SK-N-SH treated with all-trans-retinoic acid at 6 μM for 48 hours (cell line): ENCODE results near the gene RACK1.
A peak's percentile ranks its signal among the peaks of the same experiment; 100 is the strongest.

Experiments
- ATAC-seq: fragments of 200-7000 bp; cut with Tn5 transposase; 3 replicates; pipeline ENCODE4 v1.9.1; 2020; ENCODE audit warnings: mild to moderate bottlenecking, moderate library complexity
- ARNTL ChIP-seq: fragments of 450-650 bp; formaldehyde crosslinking; IDR thresholded peaks from 2 replicates; pipeline ENCODE4 v1.5.0; 2020; ENCODE audit warnings: low read depth, mild to moderate bottlenecking, moderate library complexity, borderline replicate concordance
- BACH2 ChIP-seq: fragments of 250-450 bp; sonication (Bioruptor Pico); IDR thresholded peaks from 2 replicates; pipeline ENCODE4 v1.9.0; 2021; ENCODE audit warnings: mild to moderate bottlenecking, borderline replicate concordance
- CREB5 ChIP-seq: fragments of 250-450 bp; sonication (Bioruptor Pico); IDR thresholded peaks from 2 replicates; pipeline ENCODE4 v1.5.1; 2020; ENCODE audit warnings: low read depth, mild to moderate bottlenecking, moderate library complexity
- CSDC2 ChIP-seq: fragments of 250-450 bp; sonication (Bioruptor Pico); IDR thresholded peaks from 2 replicates; pipeline ENCODE4 v1.5.0; 2020; ENCODE audit warnings: mild to moderate bottlenecking, moderate library complexity
- CSRNP3 ChIP-seq: fragments of 250-450 bp; sonication (Bioruptor Pico); IDR thresholded peaks from 2 replicates; pipeline ENCODE4 v1.5.1; 2021; ENCODE audit warnings: mild to moderate bottlenecking, moderate library complexity
- ESRRG ChIP-seq: fragments of 250-450 bp; sonication (Bioruptor Pico); IDR thresholded peaks from 2 replicates; pipeline ENCODE4 v1.6.1; 2021; ENCODE audit warnings: mild to moderate bottlenecking
- GLIS3 ChIP-seq: fragments of 250-450 bp; sonication (Bioruptor Pico); IDR thresholded peaks from 2 replicates; pipeline ENCODE4 v1.5.0; 2020; ENCODE audit warnings: mild to moderate bottlenecking, moderate library complexity
- ISL1 ChIP-seq: fragments of 250-450 bp; sonication (Bioruptor Pico); IDR thresholded peaks from 2 replicates; pipeline ENCODE4 v2.1.2; 2022; ENCODE audit warnings: mild to moderate bottlenecking, moderate library complexity
- OSR1 ChIP-seq: fragments of 250-450 bp; sonication (Bioruptor Pico); IDR thresholded peaks from 2 replicates; pipeline ENCODE4 v1.8.0; 2022; ENCODE audit warnings: moderate library complexity, mild to moderate bottlenecking, inconsistent platforms
- PATZ1 ChIP-seq: fragments of 250-450 bp; sonication (Bioruptor Pico); IDR thresholded peaks from 2 replicates; pipeline ENCODE4 v1.8.0; 2020; ENCODE audit warnings: mild to moderate bottlenecking, moderate library complexity, borderline replicate concordance
- POU6F1 ChIP-seq: fragments of 250-450 bp; sonication (Bioruptor Pico); IDR thresholded peaks from 2 replicates; pipeline ENCODE4 v1.8.0; 2021; ENCODE audit warnings: low read depth, mild to moderate bottlenecking, moderate library complexity, borderline replicate concordance
- PPARA ChIP-seq: fragments of 250-450 bp; sonication (Bioruptor Pico); IDR thresholded peaks from 2 replicates; pipeline ENCODE4 v1.5.0; 2020; ENCODE audit warnings: mild to moderate bottlenecking, borderline replicate concordance
- RARB ChIP-seq: fragments of 250-450 bp; sonication (Bioruptor Pico); IDR thresholded peaks from 2 replicates; pipeline ENCODE4 v1.8.0; 2021; ENCODE audit warnings: mild to moderate bottlenecking, moderate library complexity
- SNAI2 ChIP-seq: fragments of 250-450 bp; sonication (Bioruptor Pico); IDR thresholded peaks from 2 replicates; pipeline ENCODE4 v1.5.0; 2020; ENCODE audit warnings: mild to moderate bottlenecking, moderate library complexity
- TCF4 ChIP-seq: fragments of 250-450 bp; sonication (Bioruptor Pico); IDR thresholded peaks from 2 replicates; pipeline ENCODE4 v1.8.0; 2021; ENCODE audit warnings: mild to moderate bottlenecking, moderate library complexity, borderline replicate concordance
- TOX ChIP-seq: fragments of 250-450 bp; sonication (Bioruptor Pico); IDR thresholded peaks from 2 replicates; pipeline ENCODE4 v1.8.0; 2021; ENCODE audit warnings: mild to moderate bottlenecking, moderate library complexity, borderline replicate concordance
- TSHZ2 ChIP-seq: fragments of 250-450 bp; sonication (Bioruptor Pico); IDR thresholded peaks from 2 replicates; pipeline ENCODE4 v1.5.0; 2020; ENCODE audit warnings: mild to moderate bottlenecking, moderate library complexity
- ZC3H10 ChIP-seq: fragments of 250-450 bp; sonication (Bioruptor Pico); IDR thresholded peaks from 2 replicates; pipeline ENCODE4 v1.5.1; 2021; ENCODE audit warnings: mild to moderate bottlenecking, moderate library complexity
- ZFP3 ChIP-seq: fragments of 250-450 bp; sonication (Bioruptor Pico); IDR thresholded peaks from 2 replicates; pipeline ENCODE4 v1.5.0; 2020; ENCODE audit warnings: mild to moderate bottlenecking, moderate library complexity
- ZFP30 ChIP-seq: fragments of 450-650 bp; formaldehyde crosslinking; IDR thresholded peaks from 2 replicates; pipeline ENCODE4 v1.5.0; 2022; ENCODE audit warnings: mild to moderate bottlenecking, moderate library complexity
- ZNF565 ChIP-seq: fragments of 450-650 bp; formaldehyde crosslinking; conservative IDR thresholded peaks from 2 replicates; pipeline ENCODE4 v1.5.0; 2020; ENCODE audit warnings: low read depth, mild to moderate bottlenecking, moderate library complexity
- ZNF70 ChIP-seq: fragments of 450-650 bp; formaldehyde crosslinking; IDR thresholded peaks from 2 replicates; pipeline ENCODE4 v1.5.0; 2020; ENCODE audit warnings: mild to moderate bottlenecking, moderate library complexity
- ZNF8 ChIP-seq: fragments of 450-650 bp; formaldehyde crosslinking; IDR thresholded peaks from 2 replicates; pipeline ENCODE4 v1.5.0; 2020; ENCODE audit warnings: mild to moderate bottlenecking, moderate library complexity

Gene RACK1

GRCh38 chr5:181236471-181236870 is 7.2 kb downstream of the RACK1 start:
- TF ChIP-seq CREB5 (CRISPR knock-in tag) (peak; percentile 8; the same call in 1 of the 2 replicates), ISL1 (CRISPR knock-in tag) (no peak), ZFP30 (no peak)
- ATAC-seq: no peak

DNA sequence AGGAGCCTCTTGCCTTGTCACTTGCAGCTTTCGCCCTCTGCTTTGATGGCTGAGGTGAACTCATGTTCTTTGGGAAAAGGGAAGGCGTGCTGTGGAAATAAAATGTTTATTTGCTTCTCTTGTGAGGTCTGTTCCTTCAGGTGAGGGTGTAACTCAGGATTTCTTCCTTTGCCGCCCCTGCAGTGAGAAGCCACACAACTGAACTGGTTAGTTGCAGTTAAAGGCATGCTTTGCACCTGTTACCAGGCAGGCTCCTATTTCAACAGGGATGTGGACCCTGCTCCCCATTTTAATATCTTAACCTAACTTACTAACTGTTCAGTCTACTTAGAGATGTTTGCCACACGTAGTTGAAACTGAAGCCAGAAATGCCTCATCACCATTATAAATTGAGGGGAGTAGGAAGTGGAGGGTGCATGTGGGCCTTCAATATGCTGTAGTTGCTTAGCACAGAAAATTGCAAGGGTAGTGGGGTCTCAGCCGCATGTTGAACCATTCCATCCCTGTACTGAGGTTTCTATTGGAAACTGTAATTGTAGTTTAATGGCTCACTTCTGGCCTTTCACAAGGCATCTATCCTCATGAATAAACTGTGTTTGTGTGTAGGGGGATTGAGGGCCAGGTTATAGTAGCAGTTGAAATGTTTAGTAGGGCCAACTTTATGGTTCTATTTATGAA is 7.9 kb downstream of the RACK1 start:
- TF ChIP-seq ZFP3 (CRISPR knock-in tag) (no peak), BACH2 (no peak), PPARA (CRISPR knock-in tag) (no peak), GLIS3 (CRISPR knock-in tag) (peak; percentile 11; the same call in 1 of the 2 replicates), POU6F1 (no peak), TSHZ2 (CRISPR knock-in tag) (no peak), CSDC2 (CRISPR knock-in tag) (no peak), CREB5 (CRISPR knock-in tag) (peak; percentile 21; the same call in 1 of the 2 replicates), CSRNP3 (CRISPR knock-in tag) (no peak; the same call in 1 of the 2 replicates), RARB (CRISPR knock-in tag) (0 out of 2 replicates have a peak, but pooled peaks have one; percentile 10), PATZ1 (CRISPR knock-in tag) (peak; percentile 43), ESRRG (CRISPR knock-in tag) (peak; percentile 29; the same call in 1 of the 2 replicates), SNAI2 (CRISPR knock-in tag) (no peak), ARNTL (CRISPR knock-in tag) (no peak; the same call in 1 of the 2 replicates), ZFP30 (no peak; the same call in 1 of the 2 replicates), OSR1 (CRISPR knock-in tag) (no peak), ZNF565 (CRISPR knock-in tag) (no peak), ZNF70 (CRISPR knock-in tag) (no peak), TOX (CRISPR knock-in tag) (peak; percentile 47), TCF4 (CRISPR knock-in tag) (no peak), ISL1 (CRISPR knock-in tag) (no peak), ZNF8 (CRISPR knock-in tag) (no peak), ZC3H10 (CRISPR knock-in tag) (no peak)
- ATAC-seq: no peak
